Daoy (cell line): ENCODE data around the gene ATAD3C. TPM values are rescaled to one million over a fixed set of nuclear protein-coding genes. Genes with fewer than 3 reads are reported as not detected.
"Not testable (repeated sequence)": the region's sequence is repeated elsewhere in the genome, so short reads cannot be mapped to it uniquely, and the experiment has no call there.

Source experiments
- DNase-seq: peaks from one replicate; pipeline ENCODE4 v3.0.0-alpha.2; 2015; ENCODE audit warnings: low read depth
- total RNA-seq: library from RNA; depleted of rRNA; stranded (reverse); fragments of >200 nt; shearing (Covaris generic); gene quantifications from 2 replicates; pipeline ENCODE4 v1.2.3, GENCODE V29; 2014

ATAD3C gene
- total RNA-seq, 1 experiment from 2014 or later, result 0.29 TPM

- DNase-seq, result not testable (repeated sequence)
Observed at GRCh38 chr1:1472053-1472876, 22.8 kb downstream of the ATAD3C start.

- not testable (repeated sequence) for DNase-seq
Observed at GRCh38 chr1:1476011-1476410, 26.5 kb downstream of the ATAD3C start.

GRCh38 chr1:1477206-1477605 is 27.7 kb downstream of the ATAD3C start:
- DNase-seq, result no peak

GRCh38 chr1:1479547-1480487 is 30.3 kb downstream of the ATAD3C start:
- no peak for DNase-seq

GRCh38 chr1:1480488-1480867 is 31.0 kb downstream of the ATAD3C start:
- not testable (repeated sequence) for DNase-seq

GRCh38 chr1:1481811-1482210 is 32.3 kb downstream of the ATAD3C start:
- DNase-seq, result not testable (repeated sequence)

GRCh38 chr1:1482856-1483255 is 33.4 kb downstream of the ATAD3C start:
- DNase-seq, result no peak

- no peak for DNase-seq
Observed at GRCh38 chr1:1483714-1484113, 34.2 kb downstream of the ATAD3C start.

- DNase-seq, result not testable (repeated sequence)
Observed at GRCh38 chr1:1484976-1485750, 35.7 kb downstream of the ATAD3C start.

GRCh38 chr1:1485755-1486317 is 36.3 kb downstream of the ATAD3C start:
- DNase-seq, result not testable (repeated sequence)

GRCh38 chr1:1487701-1488100 is 38.2 kb downstream of the ATAD3C start:
- DNase-seq, result no peak

GRCh38 chr1:1489231-1489630 is 39.7 kb downstream of the ATAD3C start:
- no peak for DNase-seq

- DNase-seq, result no peak
Observed at GRCh38 chr1:1489861-1490260, 40.4 kb downstream of the ATAD3C start.

- no peak for DNase-seq
Observed at GRCh38 chr1:1490633-1491230, 41.2 kb downstream of the ATAD3C start.

GRCh38 chr1:1491601-1492000 is 42.1 kb downstream of the ATAD3C start:
- DNase-seq, result no peak

- DNase-seq, result not testable (repeated sequence)
Observed at GRCh38 chr1:1494311-1494710, 44.8 kb downstream of the ATAD3C start.

- not testable (repeated sequence) for DNase-seq
Observed at GRCh38 chr1:1495461-1495975, 46.0 kb downstream of the ATAD3C start.

GRCh38 chr1:1504777-1505365 is 55.4 kb downstream of the ATAD3C start:
- peak; percentile 64 for DNase-seq

- not testable (repeated sequence) for DNase-seq
Observed at GRCh38 chr1:1505366-1505798, 55.9 kb downstream of the ATAD3C start.

GRCh38 chr1:1505801-1506200 is 56.3 kb downstream of the ATAD3C start:
- DNase-seq, result not testable (repeated sequence)
